T-helper 22 cell (primary cell): ENCODE data around the gene TMEM272.

ENCODE experiments used
- DNase-seq: peaks from one replicate; pipeline ENCODE4 v3.0.0-alpha.2; 2020; ENCODE audit warnings: low read depth

Gene TMEM272

DNA sequence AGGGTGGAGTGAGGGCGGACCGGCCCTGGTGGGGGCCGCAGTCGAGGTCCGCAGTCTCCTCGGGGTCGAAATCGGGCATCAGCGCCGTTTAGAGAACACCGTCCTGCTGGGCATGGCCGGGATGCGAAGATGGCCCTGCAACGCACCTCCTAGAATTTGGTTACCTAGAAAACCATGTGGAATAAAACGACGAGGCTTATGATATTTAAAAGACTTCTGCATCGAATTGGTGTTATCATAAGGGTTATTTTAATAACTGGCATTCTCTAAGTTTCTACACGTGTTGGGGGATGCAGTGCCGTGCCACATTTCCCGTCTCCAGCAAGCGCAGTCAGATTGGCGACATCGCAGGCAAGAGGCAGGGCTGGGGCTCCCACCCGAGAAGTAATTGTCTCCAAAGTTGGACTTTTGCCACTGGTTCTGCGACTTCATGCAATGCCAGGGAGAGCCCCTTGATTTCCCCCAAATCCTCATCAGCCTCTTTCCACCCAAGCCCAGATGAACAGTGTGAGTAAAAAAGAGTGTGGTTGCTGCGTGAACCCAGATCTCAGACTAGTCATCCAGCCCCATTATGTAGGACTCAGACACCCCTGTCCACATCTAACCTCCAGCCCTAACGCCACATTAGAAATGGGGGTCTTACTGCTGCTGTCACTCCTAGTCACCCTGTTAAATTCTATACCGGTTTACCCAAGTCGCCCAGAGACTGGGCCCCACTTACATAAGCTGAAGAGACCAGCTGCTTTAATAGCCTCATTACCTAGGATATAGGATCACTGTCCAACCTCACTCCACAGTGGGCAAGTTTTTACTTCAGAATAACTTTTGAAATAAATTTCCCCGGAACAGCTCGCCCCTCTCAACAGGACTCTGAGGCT lies 40.4 kb downstream of the TMEM272 start:
- no peak for DNase-seq

GRCh38 chr13:51803422-51804294 lies 41.3 kb downstream of the TMEM272 start, which contains the start of gene DHRS12:
TSS of gene DHRS12 (minus strand) at chr13:51804163. CDS start at chr13:51799659, 4,504 bp downstream.
- peak; percentile 84 for DNase-seq

DNA sequence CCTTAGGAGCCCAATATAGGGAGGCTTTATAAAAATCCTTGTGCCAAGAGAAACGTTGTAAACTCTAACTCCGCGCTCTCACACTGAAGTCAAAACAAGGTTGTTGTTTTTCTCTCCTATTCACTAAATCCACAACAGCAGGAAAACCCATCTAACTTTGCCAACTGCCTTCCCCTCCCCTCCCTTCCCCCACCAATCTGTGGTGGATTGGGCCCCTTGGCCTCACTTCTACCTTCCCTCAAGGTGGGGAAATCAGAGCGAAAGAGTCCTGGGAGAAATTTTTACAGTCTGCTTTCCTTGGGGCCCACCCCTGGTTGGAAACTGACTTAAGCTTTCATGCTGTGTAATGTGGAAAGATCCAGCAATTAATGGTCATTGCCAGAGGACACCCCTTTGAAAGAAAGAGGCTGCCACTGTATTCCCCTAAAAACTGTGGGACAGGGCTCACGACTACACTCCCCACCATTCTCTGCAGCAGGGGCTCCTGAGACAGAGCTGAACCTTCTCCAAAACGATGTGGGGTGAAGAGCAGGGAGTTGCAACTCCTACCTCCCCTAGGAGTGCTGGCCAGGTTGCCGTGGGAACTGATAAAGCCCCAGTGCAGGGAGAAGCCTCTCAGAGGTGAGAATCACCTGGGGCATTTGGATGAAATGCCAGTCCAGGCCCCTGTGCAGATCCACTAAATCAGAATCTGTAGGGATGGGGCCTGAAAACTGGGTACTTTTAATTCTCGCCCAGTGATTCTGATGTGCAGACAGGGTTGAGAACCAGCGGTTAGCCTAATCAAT lies 42.2 kb downstream of the TMEM272 start:
- DNase-seq: no peak

DNA sequence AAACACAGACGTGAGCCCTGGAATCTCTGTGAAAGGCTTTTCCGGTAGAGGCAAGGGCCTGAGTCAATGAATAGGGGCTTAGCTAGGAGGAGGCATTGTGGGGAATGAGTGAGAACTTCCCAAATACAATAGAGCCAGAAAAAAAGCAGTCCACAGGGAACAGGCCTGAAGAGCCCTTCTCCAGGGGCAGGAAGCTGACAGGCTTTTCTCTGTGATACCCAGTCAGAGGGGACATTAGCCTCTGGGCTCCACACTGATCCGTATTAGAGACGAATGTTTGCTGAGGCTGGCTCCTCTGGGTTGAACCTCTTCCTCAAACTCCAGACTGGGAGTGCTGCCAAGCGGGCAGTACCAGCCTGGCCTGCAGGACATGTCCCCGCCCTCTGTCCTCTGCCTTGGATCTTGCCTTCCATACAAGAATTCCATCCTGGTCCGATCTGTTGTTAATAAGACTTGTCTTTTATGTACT lies 43.3 kb downstream of the TMEM272 start:
- DNase-seq: no peak

- no peak for DNase-seq
Observed at GRCh38 chr13:51800486-51800885, 44.5 kb downstream of the TMEM272 start.

DNA sequence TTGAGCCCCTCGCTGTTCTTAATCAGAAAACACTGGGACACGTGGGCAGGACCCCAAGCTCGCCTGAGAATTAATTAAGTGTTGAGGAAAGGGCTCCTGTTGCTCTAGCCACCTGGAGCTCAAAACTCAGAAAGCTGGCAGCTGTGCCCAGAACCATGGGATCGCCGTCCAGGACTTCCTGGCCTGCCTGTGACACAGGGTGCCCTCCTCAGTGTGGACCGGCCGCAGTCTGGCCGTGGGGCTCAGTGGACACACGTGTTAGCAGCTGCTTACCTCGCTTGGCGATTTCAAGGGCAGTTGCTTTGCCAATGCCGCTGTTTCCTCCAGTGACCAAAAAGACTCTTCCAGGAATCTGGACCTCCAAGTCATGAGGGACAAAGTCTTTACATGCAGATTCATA lies 45.7 kb downstream of the TMEM272 start:
- DNase-seq: no peak

DNA sequence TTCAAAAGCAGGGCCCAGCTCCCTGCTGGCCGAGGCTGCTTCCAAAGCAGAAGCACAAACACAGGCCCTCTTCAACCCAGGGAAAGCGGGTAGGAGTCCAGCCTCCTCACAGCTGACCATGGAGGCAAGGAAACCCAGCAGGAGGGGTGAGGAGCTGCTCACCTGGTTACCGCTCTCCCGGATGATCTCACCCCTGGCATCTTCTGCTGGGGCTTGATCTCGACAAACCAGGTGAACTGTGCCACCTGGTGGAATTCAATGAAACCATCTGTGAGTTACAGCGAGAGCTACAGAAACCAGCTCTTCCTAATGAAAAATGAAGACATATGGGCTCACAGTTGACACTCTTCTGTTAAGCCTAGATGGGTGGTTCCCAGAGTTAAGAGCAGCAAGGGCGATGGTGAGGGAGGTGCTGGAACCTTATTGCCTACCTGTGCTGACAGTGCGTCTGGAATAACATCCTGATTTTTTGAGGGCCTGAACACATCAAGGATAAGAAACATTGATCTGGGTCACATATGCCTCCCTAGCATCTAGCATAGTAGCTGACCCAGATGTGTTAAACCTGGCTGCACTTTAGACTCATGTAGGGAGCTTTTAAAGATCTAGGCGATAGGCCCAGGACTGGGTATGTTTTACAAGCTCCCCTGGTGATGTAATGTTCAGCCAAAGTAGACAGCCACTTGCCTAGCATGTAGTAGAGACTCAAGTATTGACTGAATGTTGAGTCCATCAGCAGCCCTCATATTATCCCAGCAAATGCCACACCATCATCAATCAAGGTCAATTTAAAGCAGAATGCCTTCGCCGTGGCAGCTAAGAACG lies 47.1 kb downstream of the TMEM272 start:
- peak; percentile 34 for DNase-seq

DNA sequence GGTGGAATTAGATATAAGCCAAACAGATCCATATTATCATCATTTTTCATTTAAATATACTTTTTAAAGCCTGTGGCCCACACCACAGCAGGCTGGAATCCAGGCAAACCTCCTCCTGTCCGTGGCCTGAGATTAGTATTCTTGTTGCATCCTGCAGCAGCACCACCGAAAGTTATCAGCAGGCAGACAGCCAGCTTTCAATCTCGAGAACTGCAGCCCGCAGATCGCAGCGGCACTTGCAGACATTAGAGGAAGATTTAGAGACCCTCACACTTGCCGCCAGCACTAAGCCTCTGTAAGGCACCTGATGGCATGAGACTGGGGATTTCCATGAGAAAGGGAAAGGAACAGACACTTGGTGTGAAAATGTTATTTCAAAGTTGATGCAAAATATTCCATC lies 48.4 kb downstream of the TMEM272 start:
- no peak for DNase-seq

DNA sequence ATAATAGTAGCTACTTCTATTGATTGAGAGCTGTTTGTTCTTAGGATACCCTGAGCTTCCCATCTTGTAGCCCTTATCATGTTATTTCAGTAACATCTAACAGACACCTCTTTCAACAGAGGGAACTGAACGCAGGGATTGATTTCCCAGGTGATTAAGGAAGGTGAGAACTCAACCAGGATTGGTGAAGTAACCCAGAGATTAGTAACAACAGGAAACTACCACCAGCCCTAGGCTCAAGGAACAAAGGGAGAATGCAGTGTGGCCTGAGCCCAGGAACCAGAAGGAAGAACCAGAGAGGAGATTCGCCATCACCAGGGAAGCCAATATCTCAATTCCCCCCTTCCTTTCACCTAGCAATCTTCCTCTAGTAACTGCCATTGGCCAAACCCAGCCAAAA lies 49.6 kb downstream of the TMEM272 start:
- no peak for DNase-seq

GRCh38 chr13:51794964-51795363 lies 50.0 kb downstream of the TMEM272 start:
- DNase-seq: no peak

DNA sequence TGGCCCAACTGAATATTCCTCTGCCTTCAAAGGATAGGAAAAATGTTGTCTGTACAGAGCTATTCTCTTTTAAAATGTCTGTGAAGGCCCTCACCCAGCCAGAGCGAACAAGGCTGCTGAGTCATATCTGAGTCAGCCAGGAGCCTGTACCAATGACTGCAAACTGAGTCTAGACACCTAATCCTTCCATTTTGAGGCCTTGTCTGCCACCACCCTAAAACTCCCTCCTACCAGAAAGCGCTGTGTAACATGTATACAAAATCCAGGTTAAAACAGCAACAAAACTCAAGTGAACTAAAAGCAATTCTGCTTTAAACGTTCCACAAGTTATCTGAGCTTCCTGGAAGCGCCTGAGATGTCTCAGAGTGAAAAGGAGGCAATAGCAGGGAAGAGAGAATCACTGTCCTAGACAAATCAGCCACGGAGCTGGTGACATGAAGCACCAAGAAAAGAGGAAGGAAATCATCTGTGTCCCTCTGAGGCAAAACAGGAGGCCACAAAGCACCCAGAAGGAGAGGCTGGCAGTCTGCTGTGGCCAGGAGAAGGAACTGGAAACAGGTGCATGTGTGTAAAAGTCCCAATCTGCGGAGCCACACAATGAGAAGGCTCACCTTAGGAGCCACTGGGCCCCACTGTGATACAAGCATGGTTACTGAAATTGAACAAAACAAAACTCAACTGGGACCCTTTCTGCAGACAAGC lies 51.3 kb downstream of the TMEM272 start:
- DNase-seq: no peak

GRCh38 chr13:51786425-51787265 lies 58.3 kb downstream of the TMEM272 start:
- DNase-seq: no peak

DNA sequence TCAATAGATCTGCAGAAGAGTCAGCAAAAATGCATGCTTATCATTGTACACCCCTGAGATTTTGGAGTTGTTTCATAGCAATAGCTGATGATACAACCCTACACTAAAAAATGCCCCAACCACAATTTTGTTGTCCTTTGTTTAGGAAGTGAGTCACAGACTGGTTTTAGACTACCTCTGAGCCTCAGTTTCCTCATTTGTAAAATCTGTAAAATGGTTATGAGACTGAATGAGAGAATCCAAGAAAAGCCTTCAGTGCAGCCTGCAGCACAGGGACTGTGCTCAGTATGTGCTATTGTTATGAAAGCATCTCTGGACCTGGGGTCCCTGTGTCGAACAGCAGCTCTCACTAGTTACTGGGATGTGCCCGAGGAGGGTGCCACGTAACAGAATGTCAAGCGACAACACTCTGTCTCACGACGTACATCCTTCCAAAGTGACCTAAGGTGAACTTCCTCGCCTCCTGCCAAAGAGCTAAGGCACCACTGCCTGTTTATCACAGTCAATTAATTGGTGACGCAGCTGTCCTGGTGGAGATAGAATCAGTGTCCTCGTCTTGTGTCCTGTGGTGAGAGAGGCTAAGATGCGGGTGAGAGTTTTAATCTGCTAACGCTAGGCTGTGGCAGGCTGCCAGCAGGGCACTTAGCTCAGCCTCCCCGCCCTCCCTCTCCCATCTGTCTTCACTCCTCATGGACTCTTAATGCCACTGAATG lies 59.1 kb downstream of the TMEM272 start:
- DNase-seq: no peak

DNA sequence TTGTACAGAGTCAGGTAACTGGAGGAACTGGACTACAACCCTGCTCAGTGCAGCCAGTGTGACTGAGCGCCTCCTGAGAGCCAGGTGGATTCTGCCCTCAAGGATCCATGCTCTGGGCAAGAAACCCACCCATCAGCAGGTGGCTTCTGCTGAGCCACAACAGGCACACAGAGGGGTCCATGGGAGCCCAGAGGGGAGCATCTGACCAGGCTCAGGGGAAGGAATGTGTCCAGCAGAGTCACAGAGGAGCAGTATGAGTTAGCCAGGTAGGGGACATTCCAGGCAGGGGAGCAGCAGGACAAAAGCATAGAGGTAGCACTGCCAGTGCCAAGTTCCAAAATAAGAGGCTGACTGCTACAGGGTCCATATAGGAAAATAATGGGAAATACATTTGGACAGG lies 60.9 kb downstream of the TMEM272 start:
- no peak for DNase-seq

DNA sequence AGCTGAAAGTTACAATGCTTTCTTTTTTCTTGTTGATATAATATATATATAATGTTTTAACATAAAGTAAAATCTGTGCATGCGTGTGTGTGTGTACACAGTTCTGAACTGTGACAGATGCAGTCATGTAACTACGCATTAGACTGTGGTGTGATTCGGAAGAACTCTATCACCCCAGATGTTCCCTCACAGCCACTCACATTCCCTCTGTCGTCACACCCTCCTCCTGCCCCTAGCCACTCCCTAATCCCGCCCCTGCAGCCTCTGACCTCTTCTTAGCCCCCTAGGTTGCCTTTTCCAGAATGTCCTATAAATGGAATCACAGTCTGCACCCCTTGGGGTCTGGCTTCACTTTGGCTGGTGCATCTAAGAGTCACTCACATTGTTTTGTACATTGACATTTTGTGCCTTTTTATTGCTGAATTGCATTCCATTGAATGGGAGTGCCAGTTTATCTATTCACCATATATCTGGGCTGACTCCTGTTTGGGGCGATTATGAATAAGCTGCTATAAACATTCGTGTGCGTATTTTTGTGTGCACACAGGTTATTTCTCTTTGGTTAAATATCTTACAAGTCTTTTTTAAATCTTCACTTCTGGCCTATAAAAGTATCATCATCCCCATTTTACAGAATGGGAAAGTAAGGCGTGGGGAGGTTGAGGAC lies 61.4 kb downstream of the TMEM272 start:
- DNase-seq: no peak

GRCh38 chr13:51782026-51782710 lies 62.8 kb downstream of the TMEM272 start:
- DNase-seq: no peak

DNA sequence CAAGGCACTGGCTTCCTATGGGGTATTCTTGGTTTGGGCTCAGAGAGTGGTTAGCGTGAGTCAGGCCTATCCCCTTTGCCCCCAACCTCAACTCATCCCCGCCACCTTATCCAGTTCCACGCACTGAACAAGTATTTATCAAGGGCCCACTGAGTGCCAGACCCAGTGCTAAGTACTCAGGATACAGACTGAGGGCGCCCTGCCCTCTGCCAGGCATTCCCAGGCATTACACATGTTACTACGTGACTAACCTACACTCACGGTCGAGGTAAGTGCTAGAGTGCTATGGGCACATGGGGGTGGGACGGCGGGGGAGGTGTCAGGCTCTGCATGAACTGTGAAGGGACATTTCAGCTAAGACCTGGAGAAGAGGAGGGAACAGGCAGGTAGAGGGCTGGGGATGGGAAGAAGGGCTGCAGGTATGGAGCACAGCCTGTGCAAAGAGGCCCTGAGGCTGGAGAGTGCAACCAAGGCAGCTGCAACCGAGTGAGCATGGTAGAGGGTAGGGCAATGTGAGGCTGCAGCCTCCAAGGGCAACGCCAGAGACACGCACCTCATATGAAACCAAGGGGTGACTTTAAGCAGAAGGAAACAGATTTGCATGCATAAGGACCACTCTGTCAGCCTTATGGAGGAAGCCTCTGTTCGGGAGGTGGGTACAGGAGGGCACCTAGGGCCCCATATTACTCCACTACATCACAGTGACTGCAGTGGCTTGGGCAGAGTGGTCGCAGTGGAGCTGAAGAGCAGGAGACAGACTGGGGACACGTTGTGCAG lies 63.5 kb downstream of the TMEM272 start:
- no peak for DNase-seq
